Tibial nerve (tissue), 3 donors: ENCODE data around the gene GBA2.

Experiments
- POLR2A ChIP-seq, 2 donors: fragments of 450-650 bp; IDR thresholded peaks; one replicate each; pipeline ENCODE4 v1.6.1; 2017; ENCODE audit warnings: antibody characterized with exemption in 2 of 2, mild to moderate bottlenecking in 2 of 2, moderate library complexity in 2 of 2
- TF ChIP-seq, protein P1 (sequence below), 5 experiments: fragments of 200-600 bp in 3 of 5; fragments of 450-650 bp in 2 of 5; sonication (generic) in 3 of 5; IDR thresholded peaks; one replicate each; pipeline ENCODE4 v1.5.1; 2016 to 2019; ENCODE audit warnings: antibody characterized with exemption in 5 of 5, mild to moderate bottlenecking in 3 of 5, moderate library complexity in 2 of 5

DNA sequence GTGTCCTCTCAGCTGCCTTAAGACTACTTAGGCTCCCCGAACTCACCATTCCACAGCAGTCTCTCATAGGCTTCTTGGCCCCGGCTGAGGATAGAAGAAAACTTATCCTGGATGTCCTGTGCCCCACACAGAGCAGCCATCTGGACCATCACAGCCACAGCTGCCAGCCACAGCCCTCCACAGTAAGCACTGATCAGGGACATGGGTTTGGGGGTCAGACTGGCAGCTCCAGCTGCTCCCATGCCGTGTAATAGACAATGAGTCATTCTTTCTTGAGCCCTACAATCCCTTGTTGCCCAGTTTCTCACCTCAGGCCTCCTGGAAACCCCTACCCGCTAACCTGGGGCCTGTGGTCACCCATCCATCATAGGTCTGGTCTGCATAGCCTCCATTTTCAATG is 10.8 kb downstream of the GBA2 start:
- TF ChIP-seq, protein P1, sequence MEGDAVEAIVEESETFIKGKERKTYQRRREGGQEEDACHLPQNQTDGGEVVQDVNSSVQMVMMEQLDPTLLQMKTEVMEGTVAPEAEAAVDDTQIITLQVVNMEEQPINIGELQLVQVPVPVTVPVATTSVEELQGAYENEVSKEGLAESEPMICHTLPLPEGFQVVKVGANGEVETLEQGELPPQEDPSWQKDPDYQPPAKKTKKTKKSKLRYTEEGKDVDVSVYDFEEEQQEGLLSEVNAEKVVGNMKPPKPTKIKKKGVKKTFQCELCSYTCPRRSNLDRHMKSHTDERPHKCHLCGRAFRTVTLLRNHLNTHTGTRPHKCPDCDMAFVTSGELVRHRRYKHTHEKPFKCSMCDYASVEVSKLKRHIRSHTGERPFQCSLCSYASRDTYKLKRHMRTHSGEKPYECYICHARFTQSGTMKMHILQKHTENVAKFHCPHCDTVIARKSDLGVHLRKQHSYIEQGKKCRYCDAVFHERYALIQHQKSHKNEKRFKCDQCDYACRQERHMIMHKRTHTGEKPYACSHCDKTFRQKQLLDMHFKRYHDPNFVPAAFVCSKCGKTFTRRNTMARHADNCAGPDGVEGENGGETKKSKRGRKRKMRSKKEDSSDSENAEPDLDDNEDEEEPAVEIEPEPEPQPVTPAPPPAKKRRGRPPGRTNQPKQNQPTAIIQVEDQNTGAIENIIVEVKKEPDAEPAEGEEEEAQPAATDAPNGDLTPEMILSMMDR (IDR thresholded peaks at IDR 0.05) = no peak
- TF ChIP-seq POLR2A (IDR thresholded peaks at IDR 0.05) = no peak
